ENCODE results near the gene TRIOBP.

The TRIOBP gene

DNA sequence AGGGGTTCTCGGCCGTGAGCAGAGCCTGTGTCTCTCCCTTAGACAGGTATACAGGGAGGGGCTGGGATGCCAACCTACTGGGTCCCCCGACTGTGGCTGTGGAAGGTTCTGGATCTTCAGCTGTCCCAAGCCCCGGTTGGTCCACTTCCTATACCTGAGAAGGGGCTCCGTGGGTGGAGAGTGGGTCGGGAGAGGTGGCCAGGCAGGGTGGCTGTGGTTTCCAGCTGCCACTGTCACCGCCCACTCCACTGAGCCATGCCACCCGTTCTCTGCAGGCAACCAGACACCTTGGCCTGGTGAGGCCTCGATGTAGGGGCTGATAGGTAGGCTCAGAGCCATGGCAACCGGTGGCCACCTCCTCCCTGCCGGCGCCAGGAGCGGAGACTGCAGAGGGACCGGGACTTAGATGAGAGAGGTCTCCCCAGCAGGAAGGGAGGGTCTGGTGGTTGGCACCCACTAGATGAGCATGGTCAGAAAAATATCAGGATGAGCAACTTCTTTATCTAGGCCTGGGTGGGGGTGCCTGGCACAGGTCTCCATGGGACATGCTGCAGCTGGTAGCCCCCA is 53.8 kb downstream of the TRIOBP start:
- DNase-seq (ENCODE audit: low spot score), result no peak

- no peak for DNase-seq (ENCODE audit: low spot score)
Observed at GRCh38 chr22:37751449-37752188, 54.8 kb downstream of the TRIOBP start.

DNA sequence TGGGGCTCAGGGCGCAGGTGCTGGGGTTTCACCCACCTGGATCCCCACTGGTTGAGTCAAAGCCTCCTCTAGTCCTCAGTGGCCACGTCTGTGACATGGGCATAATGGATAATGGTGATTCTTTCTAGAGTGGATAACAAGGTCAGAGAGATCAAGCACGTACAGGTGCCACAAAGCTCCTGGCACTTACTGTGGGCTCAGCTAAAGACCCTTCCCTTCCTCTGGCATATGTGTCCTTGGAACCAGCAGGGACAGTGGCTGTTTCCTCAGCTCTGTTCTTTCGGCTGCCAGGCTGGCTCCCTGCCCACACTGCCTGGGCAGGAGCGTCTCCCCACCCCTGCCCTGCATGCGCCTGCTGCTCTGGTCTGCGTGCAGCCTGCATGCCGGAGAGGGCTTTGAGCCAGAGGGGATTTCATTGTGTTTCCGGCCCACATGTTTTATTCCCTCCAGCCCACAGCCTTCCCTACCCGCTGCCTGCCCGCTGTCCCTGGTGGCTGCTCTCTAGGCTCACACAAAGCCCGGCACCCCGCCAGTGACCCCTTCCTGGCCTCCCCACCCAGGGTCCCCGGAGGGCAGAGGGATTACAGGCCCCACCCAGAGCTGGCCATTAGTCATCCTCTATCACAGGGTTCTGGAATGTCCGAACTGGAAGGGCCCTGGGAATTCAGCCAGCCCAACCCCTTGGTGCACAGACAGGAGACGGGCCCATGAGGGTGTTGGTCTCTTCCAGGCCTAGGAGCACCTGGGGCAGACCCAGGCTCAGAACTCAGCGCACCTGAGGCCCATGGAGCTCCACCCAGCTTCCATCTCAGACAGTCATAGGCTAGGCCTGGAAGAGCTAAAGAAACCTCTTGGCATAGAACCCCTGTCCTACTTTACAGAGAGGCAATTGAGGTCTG is 55.6 kb downstream of the TRIOBP start:
- DNase-seq (ENCODE audit: low spot score), result peak; percentile 60

GRCh38 chr22:37753746-37754145 is 56.9 kb downstream of the TRIOBP start:
- no peak for DNase-seq (ENCODE audit: low spot score)

DNA sequence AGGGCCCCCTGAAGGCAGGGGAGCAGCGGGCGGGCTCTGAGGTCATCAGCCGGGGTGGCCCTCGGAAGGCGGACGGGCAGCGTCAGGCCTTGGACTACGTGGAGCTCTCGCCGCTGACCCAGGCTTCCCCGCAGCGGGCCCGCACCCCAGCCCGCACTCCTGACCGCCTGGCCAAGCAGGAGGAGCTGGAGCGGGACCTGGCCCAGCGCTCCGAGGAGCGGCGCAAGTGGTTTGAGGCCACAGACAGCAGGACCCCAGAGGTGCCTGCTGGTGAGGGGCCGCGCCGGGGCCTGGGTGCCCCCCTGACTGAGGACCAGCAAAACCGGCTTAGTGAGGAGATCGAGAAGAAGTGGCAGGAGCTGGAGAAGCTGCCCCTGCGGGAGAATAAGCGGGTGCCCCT is 60.8 kb downstream of the TRIOBP start:
- no peak for DNase-seq (ENCODE audit: low spot score)

GRCh38 chr22:37758694-37759093 is 61.8 kb downstream of the TRIOBP start:
- DNase-seq (ENCODE audit: low spot score), result no peak

DNA sequence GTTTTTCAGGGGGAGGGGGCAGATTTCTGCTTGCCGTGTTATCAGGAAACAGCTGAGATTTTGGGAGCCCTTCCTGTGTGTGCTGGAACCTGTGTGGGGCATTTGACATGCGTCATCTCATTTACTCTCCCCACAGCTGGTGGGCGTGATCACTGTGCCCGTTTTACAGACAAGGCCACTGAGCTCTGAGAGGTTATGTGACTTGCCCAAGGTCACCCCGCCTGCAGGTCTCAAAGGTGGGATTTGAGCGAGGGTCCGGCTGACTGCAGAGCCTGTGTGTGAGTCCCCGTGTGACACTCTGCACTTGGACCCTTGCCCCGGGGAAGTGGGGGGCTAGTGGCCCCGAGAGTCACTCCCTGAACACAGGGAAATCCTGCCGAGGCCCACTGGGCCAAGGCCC is 62.4 kb downstream of the TRIOBP start:
- no peak for DNase-seq (ENCODE audit: low spot score)

DNA sequence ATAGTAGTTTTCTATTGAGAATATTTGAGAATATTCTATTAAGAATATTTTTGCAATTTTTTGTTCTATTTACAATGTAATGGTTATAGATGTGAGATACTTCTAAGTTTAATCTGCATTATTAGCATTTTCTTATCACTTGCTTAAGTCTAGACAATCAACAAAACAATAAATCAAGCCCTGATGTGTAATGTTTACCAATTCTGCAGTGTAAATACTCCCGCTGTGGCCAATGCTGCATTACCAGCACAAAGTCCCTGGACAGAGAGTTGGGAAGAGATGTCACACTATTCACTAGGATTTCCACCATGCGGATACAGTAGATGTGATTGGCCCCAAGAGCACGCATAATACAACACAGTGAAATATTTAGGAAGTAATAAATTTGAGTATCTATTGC is 63.3 kb downstream of the TRIOBP start:
- no peak for DNase-seq (ENCODE audit: low spot score)

- DNase-seq (ENCODE audit: low spot score), result no peak
Observed at GRCh38 chr22:37762389-37762836, 65.6 kb downstream of the TRIOBP start.

GRCh38 chr22:37763012-37763411 is 66.2 kb downstream of the TRIOBP start:
- no peak for DNase-seq (ENCODE audit: low spot score)

- no peak for DNase-seq (ENCODE audit: low spot score)
Observed at GRCh38 chr22:37763652-37764051, 66.8 kb downstream of the TRIOBP start.

GRCh38 chr22:37764622-37765021 is 67.8 kb downstream of the TRIOBP start:
- no peak for DNase-seq (ENCODE audit: low spot score)

DNA sequence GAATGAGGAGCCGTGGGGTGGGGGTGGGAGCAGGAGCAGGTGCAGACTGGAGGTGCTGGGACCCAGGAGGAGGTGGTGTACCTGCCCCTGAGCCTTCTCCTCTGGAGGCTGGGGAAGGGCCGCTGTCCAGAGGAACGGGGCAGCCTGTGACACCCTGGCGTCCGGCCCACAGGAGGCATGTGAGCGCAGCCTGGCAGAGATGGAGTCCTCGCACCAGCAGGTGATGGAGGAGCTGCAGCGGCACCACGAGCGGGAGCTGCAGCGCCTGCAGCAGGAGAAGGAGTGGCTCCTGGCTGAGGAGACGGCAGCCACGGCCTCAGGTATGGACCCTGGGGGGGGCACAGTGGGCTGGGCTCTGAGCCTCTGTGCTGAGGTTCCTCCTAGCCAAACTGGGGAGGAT is 68.7 kb downstream of the TRIOBP start:
- DNase-seq (ENCODE audit: low spot score), result no peak

GRCh38 chr22:37765953-37766576 is 69.2 kb downstream of the TRIOBP start:
- no peak for DNase-seq (ENCODE audit: low spot score)

- DNase-seq (ENCODE audit: low spot score), result no peak
Observed at GRCh38 chr22:37768273-37768672, 71.4 kb downstream of the TRIOBP start.

DNA sequence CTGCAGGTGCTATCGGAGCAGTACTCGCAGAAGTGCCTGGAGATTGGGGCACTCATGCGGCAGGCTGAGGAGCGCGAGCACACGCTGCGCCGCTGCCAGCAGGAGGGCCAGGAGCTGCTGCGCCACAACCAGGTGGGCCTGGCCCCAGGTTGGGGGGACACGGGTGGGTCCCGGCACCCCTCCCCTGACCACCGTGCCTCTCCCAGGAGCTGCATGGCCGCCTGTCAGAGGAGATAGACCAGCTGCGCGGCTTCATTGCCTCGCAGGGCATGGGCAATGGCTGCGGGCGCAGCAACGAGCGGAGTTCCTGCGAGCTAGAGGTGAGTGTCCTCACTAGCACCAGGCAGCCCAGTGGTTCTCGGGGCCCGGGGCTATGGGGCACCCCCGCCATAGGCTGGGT is 72.2 kb downstream of the TRIOBP start:
- no peak for DNase-seq (ENCODE audit: low spot score)

DNA sequence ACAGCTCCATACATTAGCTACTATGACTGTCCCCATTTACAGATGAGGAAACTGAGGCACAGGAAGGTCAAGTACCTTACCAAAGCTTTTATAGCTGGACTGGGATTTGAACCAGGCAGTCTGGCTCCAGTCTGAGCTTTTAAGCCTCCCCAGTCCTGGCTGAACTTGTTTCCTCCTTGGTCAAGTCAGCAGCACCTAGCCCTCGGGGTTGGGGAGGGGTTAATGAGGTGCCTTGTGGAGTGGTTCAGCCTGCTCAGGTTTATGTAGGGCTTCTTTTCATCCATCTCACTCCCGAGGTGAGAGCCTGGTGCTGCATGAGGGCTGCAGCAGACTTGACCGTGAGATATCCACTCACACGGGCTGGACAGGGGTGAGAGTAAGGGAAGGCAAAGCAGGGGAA is 74.2 kb downstream of the TRIOBP start:
- DNase-seq (ENCODE audit: low spot score), result no peak

DNA sequence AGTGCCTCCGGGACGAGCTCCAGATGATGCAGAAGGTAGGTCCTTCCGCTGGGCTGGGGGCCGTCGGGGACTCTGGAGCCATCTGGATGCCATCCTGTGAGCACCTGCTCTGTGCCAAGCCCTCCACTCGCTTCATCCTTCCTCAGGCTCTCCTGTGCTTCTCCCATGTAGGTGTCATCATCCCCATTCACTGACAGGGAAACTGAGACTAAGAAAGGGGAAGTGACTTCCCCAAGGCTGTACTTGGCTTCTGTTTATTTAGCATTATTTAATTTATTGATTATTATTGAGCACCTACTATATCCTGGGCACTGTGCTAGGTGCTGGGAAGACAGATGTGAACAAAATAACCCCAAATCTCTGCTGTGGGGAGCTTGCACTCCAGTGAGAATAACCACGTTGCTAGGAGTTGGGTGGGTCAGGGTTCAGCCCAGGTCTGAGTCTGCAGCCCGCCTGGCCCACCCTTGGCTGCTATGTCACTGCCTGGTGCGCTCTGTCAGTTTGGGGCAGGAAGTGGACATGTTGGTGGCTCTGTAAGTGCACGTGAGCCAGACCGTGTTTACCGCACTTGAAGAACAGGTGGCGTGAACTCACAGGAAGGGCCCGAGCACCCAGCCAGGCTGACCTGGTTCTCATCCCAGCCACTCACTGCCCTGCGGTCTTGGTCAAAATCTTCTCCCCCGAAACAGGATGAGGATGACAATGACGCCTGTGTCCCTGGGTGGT is 75.0 kb downstream of the TRIOBP start:
- no peak for DNase-seq (ENCODE audit: low spot score)

- no peak for DNase-seq (ENCODE audit: low spot score)
Observed at GRCh38 chr22:37774728-37775127, 77.9 kb downstream of the TRIOBP start.

GRCh38 chr22:37775785-37776638 is 79.2 kb downstream of the TRIOBP start:
- no peak for DNase-seq (ENCODE audit: low spot score)

GRCh38 chr22:37776639-37777005 is 79.8 kb downstream of the TRIOBP start:
- no peak for DNase-seq (ENCODE audit: low spot score)

Measured in Ammon's horn (tissue), 1 donor.